ENCODE data around the gene ABHD2.

- TF ChIP-seq TAF1 (IDR thresholded peaks at IDR 0.05; ENCODE audit: borderline replicate concordance, insufficient read depth, low read length): no peak
- TF ChIP-seq POLR2AphosphoS5 (IDR thresholded peaks at IDR 0.05; ENCODE audit: low read depth, low read length): no peak
- no peak for TF ChIP-seq SIN3A (IDR thresholded peaks at IDR 0.05; ENCODE audit: borderline replicate concordance, insufficient read depth, low read length)
- no peak for TF ChIP-seq REST (IDR thresholded peaks at IDR 0.05; ENCODE audit: insufficient read depth in 1 of 2, low read depth in 2 of 2, low read length in 2 of 2)
These were observed 68.8 kb downstream of the ABHD2 start for GRCh38 chr15:89157061-89157460.
